HepG2 (cell line): ENCODE measurements around the gene SPATA25. TPM values are rescaled to one million over a fixed set of nuclear protein-coding genes. Genes with fewer than 3 reads are reported as not detected.

Experiments used
- AKAP8 ChIP-seq: sonication (generic); formaldehyde crosslinking; IDR thresholded peaks from 2 replicates; pipeline ENCODE4 v1.5.1; 2020; ENCODE audit warnings: mild to moderate bottlenecking, missing genetic modification reagents
- CCAR2 ChIP-seq: fragments of 200-400 bp; formaldehyde crosslinking; optimal IDR thresholded peaks from 2 replicates; pipeline ENCODE3; 2018; ENCODE audit warnings: low read depth, mild to moderate bottlenecking, low read length, moderate library complexity
- CENPBD1 ChIP-seq: sonication (generic); formaldehyde crosslinking; IDR thresholded peaks from 2 replicates; pipeline ENCODE4 v1.8.0; 2022; ENCODE audit warnings: missing genetic modification reagents, low read depth, mild to moderate bottlenecking, borderline replicate concordance
- GTF2F1 ChIP-seq: fragments of 150-350 bp; IDR thresholded peaks from 2 replicates; pipeline ENCODE4 v1.6.1; 2014; ENCODE audit warnings: low read length
- HBP1 ChIP-seq: IDR thresholded peaks from 2 replicates; pipeline ENCODE4 v1.6.1; 2016; ENCODE audit warnings: low read depth, control low read depth
- HNF4A ChIP-seq: sonication (generic); formaldehyde crosslinking; IDR thresholded peaks from 2 replicates; pipeline ENCODE4 v1.4.0; 2020; ENCODE audit warnings: missing genetic modification reagents
- MTF1 ChIP-seq: sonication (generic); formaldehyde crosslinking; IDR thresholded peaks from 2 replicates; pipeline ENCODE4 v1.5.0; 2020; ENCODE audit warnings: missing genetic modification reagents
- NFAT5 ChIP-seq: sonication (generic); formaldehyde crosslinking; IDR thresholded peaks from 2 replicates; pipeline ENCODE4 v1.4.0; 2020; ENCODE audit warnings: missing genetic modification reagents
- PRPF4 ChIP-seq: fragments of 200-400 bp; formaldehyde crosslinking; IDR thresholded peaks from 2 replicates; pipeline ENCODE4 v1.6.1; 2016; ENCODE audit warnings: low read length, low read depth; ENCODE audit not compliant: poor library complexity, severe bottlenecking
- SRF ChIP-seq: IDR thresholded peaks from 2 replicates; pipeline ENCODE4 v1.6.1; 2011; ENCODE audit warnings: mild to moderate bottlenecking, low read depth, low read length, moderate library complexity
- TP53 ChIP-seq: sonication (generic); formaldehyde crosslinking; conservative IDR thresholded peaks from 2 replicates; pipeline ENCODE4 v1.4.0; 2020; ENCODE audit warnings: missing genetic modification reagents
- U2AF1 ChIP-seq: fragments of 200-400 bp; formaldehyde crosslinking; optimal IDR thresholded peaks from 2 replicates; pipeline ENCODE3; 2017; ENCODE audit warnings: mild to moderate bottlenecking, low read depth, low read length
- XRCC5 ChIP-seq: fragments of 200-400 bp; formaldehyde crosslinking; optimal IDR thresholded peaks from 2 replicates; pipeline ENCODE3; 2017; ENCODE audit warnings: mild to moderate bottlenecking, low read length
- ZBTB7B ChIP-seq: sonication (generic); formaldehyde crosslinking; IDR thresholded peaks from 2 replicates; pipeline ENCODE4 v1.4.0; 2020; ENCODE audit warnings: missing genetic modification reagents
- ZNF512 ChIP-seq: sonication (generic); formaldehyde crosslinking; IDR thresholded peaks from 2 replicates; pipeline ENCODE4 v1.4.0; 2020; ENCODE audit warnings: mild to moderate bottlenecking, missing genetic modification reagents
- ZNF546 ChIP-seq: sonication (generic); formaldehyde crosslinking; conservative IDR thresholded peaks from 2 replicates; pipeline ENCODE4 v1.8.1; 2023; ENCODE audit warnings: mild to moderate bottlenecking, missing genetic modification reagents
- ZNF709 ChIP-seq: sonication (generic); formaldehyde crosslinking; IDR thresholded peaks from 2 replicates; pipeline ENCODE4 v1.5.0; 2020; ENCODE audit warnings: mild to moderate bottlenecking, missing genetic modification reagents
- ZSCAN29 ChIP-seq: sonication (generic); formaldehyde crosslinking; conservative IDR thresholded peaks from 2 replicates; pipeline ENCODE4 v1.4.0; 2020; ENCODE audit warnings: mild to moderate bottlenecking, missing genetic modification reagents
- polyA plus RNA-seq, 8 experiments: library from polyadenylated mRNA; depleted of rRNA in 3 of 8; stranded (reverse) in 7 of 8; unstranded in 1 of 8; fragments of >200 nt; fragmentation: Illumina TruSeq in 4 of 8; extraction: Trizol in 4 of 8; gene quantifications; 2 replicates each; pipeline versions ENCODE4 v1.2.1 to v1.2.3, GENCODE V29; 2011 to 2016; ENCODE audit warnings: low read depth in 4 of 8, missing spikeins in 1 of 8, mixed read lengths in 1 of 8; ENCODE audit not compliant: insufficient read depth in 1 of 8
- total RNA-seq, 5 experiments: library from RNA; depleted of rRNA; stranded (reverse); fragments of >200 nt; fragmentation: Illumina TruSeq; extraction: Trizol; gene quantifications; 2 replicates each; pipeline ENCODE4 v1.2.3, GENCODE V29; 2016; ENCODE audit warnings: low read depth in 1 of 5

Gene SPATA25
- total and polyA plus RNA-seq, 2 of the 13 experiments (the other 11 are each of a cell fraction or from before 2014, with no cell fraction given), result 4.8 to 7.6 TPM

GRCh38 chr20:45935416-45936046 lies 48.1 kb upstream of the SPATA25 start (continued):
- no peak for TF ChIP-seq AKAP8 (CRISPR knock-in tag)
- no peak for TF ChIP-seq PRPF4
- peak; percentile 22; the same call in 1 of the 2 replicates for TF ChIP-seq ZSCAN29 (CRISPR knock-in tag)
- no peak for TF ChIP-seq HBP1 (CRISPR knock-in tag)
- peak; percentile 24; the same call in 1 of the 2 replicates for TF ChIP-seq ZBTB7B
- TF ChIP-seq ZNF512 (CRISPR knock-in tag), result no peak
- no peak for TF ChIP-seq CENPBD1 (CRISPR knock-in tag)
- no peak for TF ChIP-seq ZNF546 (CRISPR knock-in tag)
- TF ChIP-seq CCAR2, result no peak
- peak; percentile 0 for TF ChIP-seq XRCC5
- TF ChIP-seq NFAT5 (CRISPR knock-in tag), result 0 out of 2 replicates have a peak, but pooled peaks have one; percentile 21
- TF ChIP-seq ZNF709 (CRISPR knock-in tag), result 0 out of 2 replicates have a peak, but pooled peaks have one; percentile 2
- TF ChIP-seq TP53 (CRISPR knock-in tag), result peak; percentile 67; the same call in 1 of the 2 replicates
- no peak for TF ChIP-seq SRF
- TF ChIP-seq GTF2F1, result no peak
- TF ChIP-seq MTF1 (CRISPR knock-in tag), result no peak; the same call in 1 of the 2 replicates
- TF ChIP-seq U2AF1, result no peak
- TF ChIP-seq HNF4A (CRISPR knock-in tag), result 0 out of 2 replicates have a peak, but pooled peaks have one; percentile 31
